HEK293T (cell line): Measurements from ENCODE around the gene PTPN2.

Source experiments
- ARNT ChIP-seq: fragments of 450-650 bp; IDR thresholded peaks from 2 replicates; pipeline ENCODE4 v1.6.1; 2017; ENCODE audit warnings: mild to moderate bottlenecking
- SP1 ChIP-seq: fragments of 450-650 bp; IDR thresholded peaks from 2 replicates; pipeline ENCODE4 v1.6.1; 2017

GRCh38 chr18:12747530-12748315, 136.3 kb downstream of the PTPN2 start:
- TF ChIP-seq ARNT = no peak
- no peak for TF ChIP-seq SP1
